ENCODE results near the gene TGFB1I1.

DNA sequence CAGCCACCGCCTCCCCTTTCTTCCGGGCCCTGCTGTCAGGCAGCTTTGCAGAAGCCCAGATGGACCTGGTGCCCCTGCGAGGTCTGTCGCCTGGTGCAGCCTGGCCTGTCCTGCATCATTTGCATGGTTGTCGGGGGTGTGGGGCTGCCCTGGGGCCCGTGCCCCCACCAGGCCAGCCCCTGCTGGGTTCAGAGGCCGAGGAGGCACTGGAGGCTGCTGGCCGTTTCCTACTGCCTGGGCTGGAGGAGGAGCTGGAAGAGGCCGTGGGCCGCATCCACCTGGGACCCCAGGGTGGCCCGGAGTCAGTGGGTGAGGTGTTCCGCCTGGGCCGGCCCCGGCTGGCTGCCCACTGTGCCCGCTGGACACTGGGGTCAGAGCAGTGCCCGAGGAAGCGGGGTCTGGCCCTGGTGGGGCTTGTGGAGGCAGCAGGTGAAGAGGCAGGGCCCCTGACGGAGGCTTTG is 5.5 kb upstream of the TGFB1I1 start:
- TF ChIP-seq, protein P1, sequence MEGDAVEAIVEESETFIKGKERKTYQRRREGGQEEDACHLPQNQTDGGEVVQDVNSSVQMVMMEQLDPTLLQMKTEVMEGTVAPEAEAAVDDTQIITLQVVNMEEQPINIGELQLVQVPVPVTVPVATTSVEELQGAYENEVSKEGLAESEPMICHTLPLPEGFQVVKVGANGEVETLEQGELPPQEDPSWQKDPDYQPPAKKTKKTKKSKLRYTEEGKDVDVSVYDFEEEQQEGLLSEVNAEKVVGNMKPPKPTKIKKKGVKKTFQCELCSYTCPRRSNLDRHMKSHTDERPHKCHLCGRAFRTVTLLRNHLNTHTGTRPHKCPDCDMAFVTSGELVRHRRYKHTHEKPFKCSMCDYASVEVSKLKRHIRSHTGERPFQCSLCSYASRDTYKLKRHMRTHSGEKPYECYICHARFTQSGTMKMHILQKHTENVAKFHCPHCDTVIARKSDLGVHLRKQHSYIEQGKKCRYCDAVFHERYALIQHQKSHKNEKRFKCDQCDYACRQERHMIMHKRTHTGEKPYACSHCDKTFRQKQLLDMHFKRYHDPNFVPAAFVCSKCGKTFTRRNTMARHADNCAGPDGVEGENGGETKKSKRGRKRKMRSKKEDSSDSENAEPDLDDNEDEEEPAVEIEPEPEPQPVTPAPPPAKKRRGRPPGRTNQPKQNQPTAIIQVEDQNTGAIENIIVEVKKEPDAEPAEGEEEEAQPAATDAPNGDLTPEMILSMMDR (IDR thresholded peaks at IDR 0.05; ENCODE audit: insufficient read depth, low read length, poor library complexity, severe bottlenecking), result no peak
- TF ChIP-seq EZH2phosphoT487 (conservative IDR thresholded peaks at IDR 0.05; ENCODE audit: low read length), result no peak

Measured in SU-DHL-6 (cell line).